ENCODE results near the gene TIMM21.

The TIMM21 gene

GRCh38 chr18:74196220-74197119, 48.1 kb downstream of the TIMM21 start:
- DNase-seq, result peak; percentile 1

GRCh38 chr18:74197705-74198341, 49.5 kb downstream of the TIMM21 start:
- no peak for DNase-seq

GRCh38 chr18:74198453-74198852, 50.1 kb downstream of the TIMM21 start:
- DNase-seq, result no peak

DNA sequence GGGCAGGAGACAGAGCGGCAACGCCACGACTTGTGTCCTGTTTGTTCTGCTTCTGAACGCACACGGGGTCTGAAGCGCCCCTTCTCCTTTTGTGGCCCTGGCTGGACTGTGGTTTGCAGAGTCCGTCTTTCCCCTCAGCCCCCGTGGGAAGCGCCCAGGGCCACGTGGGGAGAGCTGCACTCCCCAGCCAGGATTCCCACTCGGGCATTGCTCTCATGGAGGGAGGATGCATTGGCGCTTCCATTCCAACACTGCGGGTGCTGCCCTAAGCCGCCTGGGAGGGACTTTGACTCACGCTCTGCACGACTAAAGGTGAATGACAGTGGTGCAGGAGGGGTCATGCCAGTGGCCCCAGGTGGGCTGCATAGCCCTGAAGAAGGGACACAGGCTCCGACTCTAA, 52.5 kb downstream of the TIMM21 start:
- no peak for DNase-seq

- DNase-seq, result no peak
Observed at GRCh38 chr18:74203811-74204210, 55.5 kb downstream of the TIMM21 start.

DNA sequence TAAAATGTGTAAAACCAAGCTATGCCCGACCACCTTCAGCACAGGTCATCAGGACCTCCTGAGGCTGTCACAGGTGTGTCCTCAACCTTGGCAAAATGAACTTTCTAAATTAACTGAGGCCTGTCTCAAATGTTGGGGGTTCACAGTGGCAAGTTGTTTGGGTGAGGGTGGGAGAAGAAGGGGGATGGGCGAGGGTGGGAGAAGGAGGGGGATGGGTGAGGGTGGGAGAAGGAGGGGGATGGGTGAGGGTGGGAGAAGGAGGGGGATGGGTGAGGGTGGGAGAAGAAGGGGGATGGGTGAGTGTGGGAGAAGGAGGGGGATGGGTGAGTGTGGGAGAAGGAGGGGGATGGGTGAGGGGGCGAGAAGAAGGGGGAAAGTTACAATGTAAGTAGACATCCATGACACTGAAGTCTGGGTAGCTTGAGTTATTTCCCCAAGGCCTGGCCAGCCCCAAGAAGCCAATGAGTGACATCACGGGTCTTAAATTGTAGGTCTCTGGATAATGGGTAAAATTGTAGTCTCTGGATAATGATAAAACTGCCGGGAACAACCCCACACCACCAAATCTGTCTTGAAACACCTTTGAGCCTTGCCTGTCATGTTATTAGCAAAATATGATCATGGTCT, 56.3 kb downstream of the TIMM21 start:
- DNase-seq, result no peak
